SJCRH30 (cell line): ENCODE data around the gene EYA3. TPM values are rescaled to one million over a fixed set of nuclear protein-coding genes. Genes with fewer than 3 reads are reported as not detected.
A peak's percentile ranks its signal among the peaks of the same experiment; 100 is the strongest.

Experiments
- DNase-seq, 2 experiments: peaks; one replicate each; pipeline ENCODE4 v3.0.0-alpha.2; 2015 to 2020
- H3K27ac ChIP-seq: fragments of 250-450 bp; sonication (Bioruptor Pico); 2 replicates; pipeline ENCODE4 v1.5.1; 2020; ENCODE audit warnings: mild to moderate bottlenecking, moderate library complexity
- H3K27me3 ChIP-seq: fragments of 250-450 bp; sonication (Bioruptor Pico); 2 replicates; pipeline ENCODE4 v1.5.1; 2020; ENCODE audit warnings: mild to moderate bottlenecking, moderate library complexity
- H3K36me3 ChIP-seq: fragments of 250-450 bp; sonication (Bioruptor Pico); 2 replicates; pipeline ENCODE4 v1.5.1; 2020; ENCODE audit warnings: mild to moderate bottlenecking, moderate library complexity
- H3K4me1 ChIP-seq: fragments of 250-450 bp; sonication (Bioruptor Pico); 2 replicates; pipeline ENCODE4 v1.5.1; 2020; ENCODE audit warnings: mild to moderate bottlenecking, moderate library complexity
- H3K4me3 ChIP-seq: fragments of 250-450 bp; sonication (Bioruptor Pico); 2 replicates; pipeline ENCODE4 v1.5.1; 2020; ENCODE audit warnings: mild to moderate bottlenecking, moderate library complexity
- H3K9me3 ChIP-seq: fragments of 250-450 bp; sonication (Bioruptor Pico); replicated peaks from 2 replicates; pipeline ENCODE4 v1.5.1; 2020; ENCODE audit warnings: mild to moderate bottlenecking, moderate library complexity
- total RNA-seq: library from RNA; depleted of rRNA; stranded (reverse); fragments of >200 nt; shearing (Covaris generic); gene quantifications from 2 replicates; pipeline ENCODE4 v1.2.3, GENCODE V29; 2014

Gene EYA3
- total RNA-seq, 1 experiment from 2014 or later, result 40.0 TPM

- Histone ChIP-seq H3K4me1 (no peaks in the 10 kb centered on the region), H3K36me3 (no peaks in the 10 kb centered on the region), H3K9me3 (no peaks in the 10 kb centered on the region), H3K4me3 (no peak overlapping the region), H3K27me3 (no peaks in the 10 kb centered on the region; the same call in 1 of the 2 replicates), H3K27ac (no peak overlapping the region)
- DNase-seq, result no peak
These were observed 35.1 kb upstream of the EYA3 start for GRCh38 chr1:28123461-28123961.

GRCh38 chr1:28122183-28122582, 33.8 kb upstream of the EYA3 start:
- Histone ChIP-seq H3K27ac (no peak overlapping the region), H3K27me3 (no peaks in the 10 kb centered on the region; the same call in 1 of the 2 replicates), H3K36me3 (no peaks in the 10 kb centered on the region), H3K9me3 (no peaks in the 10 kb centered on the region), H3K4me1 (no peaks in the 10 kb centered on the region), H3K4me3 (no peak overlapping the region)
- DNase-seq, result no peak

- no peak overlapping the region for H3K27ac ChIP-seq
- no peak overlapping the region for H3K4me3 ChIP-seq
- H3K27me3 ChIP-seq, result no peaks in the 10 kb centered on the region; the same call in 1 of the 2 replicates
- H3K36me3 ChIP-seq, result no peaks in the 10 kb centered on the region
- DNase-seq, result no peak
- no peaks in the 10 kb centered on the region for H3K9me3 ChIP-seq
- no peaks in the 10 kb centered on the region for H3K4me1 ChIP-seq
These were observed 31.1 kb upstream of the EYA3 start for GRCh38 chr1:28119556-28119955.

- Histone ChIP-seq H3K27ac (no peak overlapping the region), H3K9me3 (no peaks in the 10 kb centered on the region), H3K36me3 (no peaks in the 10 kb centered on the region), H3K4me3 (no peak overlapping the region), H3K27me3 (no peaks in the 10 kb centered on the region; the same call in 1 of the 2 replicates), H3K4me1 (no peaks in the 10 kb centered on the region)
- DNase-seq, result no peak
These were observed 30.4 kb upstream of the EYA3 start for GRCh38 chr1:28118640-28119307.

- Histone ChIP-seq H3K4me3 (no peak overlapping the region), H3K9me3 (no peaks in the 10 kb centered on the region), H3K4me1 (no peaks in the 10 kb centered on the region), H3K36me3 (no peaks in the 10 kb centered on the region), H3K27me3 (no peaks in the 10 kb centered on the region; the same call in 1 of the 2 replicates), H3K27ac (no peak overlapping the region)
- no peak for DNase-seq
These were observed 26.9 kb upstream of the EYA3 start for GRCh38 chr1:28115267-28115666.

GRCh38 chr1:28114844-28115243, 26.4 kb upstream of the EYA3 start:
- no peaks in the 10 kb centered on the region; the same call in 1 of the 2 replicates for H3K27me3 ChIP-seq
- no peak overlapping the region for H3K4me3 ChIP-seq
- no peak overlapping the region for H3K27ac ChIP-seq
- no peaks in the 10 kb centered on the region for H3K9me3 ChIP-seq
- no peaks in the 10 kb centered on the region for H3K36me3 ChIP-seq
- DNase-seq, result no peak
- no peaks in the 10 kb centered on the region for H3K4me1 ChIP-seq

- Histone ChIP-seq H3K9me3 (no peaks in the 10 kb centered on the region), H3K27ac (no peak overlapping the region), H3K4me3 (no peak overlapping the region), H3K27me3 (no peaks in the 10 kb centered on the region), H3K36me3 (no peaks in the 10 kb centered on the region), H3K4me1 (no peaks in the 10 kb centered on the region)
- peak in 1 of 2 experiments; percentile 23 for DNase-seq
These were observed 24.8 kb upstream of the EYA3 start for GRCh38 chr1:28113242-28113572.

GRCh38 chr1:28112388-28113241, 24.2 kb upstream of the EYA3 start:
- no peaks in the 10 kb centered on the region for H3K36me3 ChIP-seq
- no peaks in the 10 kb centered on the region for H3K27me3 ChIP-seq
- H3K9me3 ChIP-seq, result no peaks in the 10 kb centered on the region
- H3K4me1 ChIP-seq, result no peaks in the 10 kb centered on the region
- DNase-seq, result peak in 1 of 2 experiments; percentile 12
- H3K4me3 ChIP-seq, result no peak overlapping the region
- no peak overlapping the region for H3K27ac ChIP-seq

- Histone ChIP-seq H3K27ac (no peak overlapping the region), H3K9me3 (no peaks in the 10 kb centered on the region), H3K4me1 (no peaks in the 10 kb centered on the region), H3K4me3 (no peak overlapping the region), H3K27me3 (no peaks in the 10 kb centered on the region), H3K36me3 (no peaks in the 10 kb centered on the region)
- no peak for DNase-seq
These were observed 22.7 kb upstream of the EYA3 start for GRCh38 chr1:28111157-28111556.

- H3K27ac ChIP-seq, result no peak overlapping the region
- no peaks in the 10 kb centered on the region for H3K4me1 ChIP-seq
- H3K36me3 ChIP-seq, result no peaks in the 10 kb centered on the region
- no peak overlapping the region for H3K4me3 ChIP-seq
- no peak for DNase-seq
- no peaks in the 10 kb centered on the region for H3K27me3 ChIP-seq
- H3K9me3 ChIP-seq, result no peaks in the 10 kb centered on the region
These were observed 22.1 kb upstream of the EYA3 start for GRCh38 chr1:28110555-28110954.

GRCh38 chr1:28109639-28110038, 21.2 kb upstream of the EYA3 start:
- H3K9me3 ChIP-seq, result no peaks in the 10 kb centered on the region
- H3K27me3 ChIP-seq, result no peaks in the 10 kb centered on the region
- H3K4me1 ChIP-seq, result no peaks in the 10 kb centered on the region
- no peak overlapping the region for H3K4me3 ChIP-seq
- H3K27ac ChIP-seq, result no peak overlapping the region
- H3K36me3 ChIP-seq, result no peaks in the 10 kb centered on the region
- no peak for DNase-seq

- Histone ChIP-seq H3K9me3 (no peaks in the 10 kb centered on the region), H3K4me3 (no peak overlapping the region), H3K27me3 (no peaks in the 10 kb centered on the region), H3K36me3 (no peaks in the 10 kb centered on the region), H3K27ac (no peak overlapping the region), H3K4me1 (no peaks in the 10 kb centered on the region)
- DNase-seq, result no peak
These were observed 19.6 kb upstream of the EYA3 start for GRCh38 chr1:28108001-28108400.

- no peaks in the 10 kb centered on the region for H3K36me3 ChIP-seq
- no peaks in the 10 kb centered on the region for H3K9me3 ChIP-seq
- H3K27me3 ChIP-seq, result no peaks in the 10 kb centered on the region
- no peak overlapping the region for H3K27ac ChIP-seq
- no peaks in the 10 kb centered on the region; the same call in 1 of the 2 replicates for H3K4me1 ChIP-seq
- H3K4me3 ChIP-seq, result 0 out of 2 replicates have a peak overlapping the region, but pooled peaks have one; percentile 2
- peak; percentile 33 to 62 for DNase-seq
These were observed 16.6 kb upstream of the EYA3 start for GRCh38 chr1:28104866-28105467.

GRCh38 chr1:28102189-28102588, 13.8 kb upstream of the EYA3 start:
- H3K27ac ChIP-seq, result no peak overlapping the region
- H3K4me3 ChIP-seq, result no peak overlapping the region
- peaks cover 12% of the 10 kb centered on the region for H3K4me1 ChIP-seq
- no peaks in the 10 kb centered on the region for H3K9me3 ChIP-seq
- no peak for DNase-seq
- no peaks in the 10 kb centered on the region for H3K36me3 ChIP-seq
- H3K27me3 ChIP-seq, result no peaks in the 10 kb centered on the region
